Measurements from ENCODE around the gene KRTAP3-3.
"Not testable (repeated sequence)": the region's sequence is repeated elsewhere in the genome, so short reads cannot be mapped to it uniquely, and the experiment has no call there.

The KRTAP3-3 gene

GRCh38 chr17:40993839-40994238 lies at the start of gene KRTAP3-3:
Gene KRTAP3-3 (minus strand): TSS chr17:40994164. CDS start chr17:40994097, 67 bp downstream.
- Histone ChIP-seq H3K4me2 (ENCODE audit: low read depth, low read length, poor library complexity, severe bottlenecking) (no peak within 1 kb of the TSS), H3K9me3 (ENCODE audit: insufficient read depth, low read length) (no peaks in the 10 kb centered on the region), H3K4me3 (ENCODE audit: insufficient read depth, low read length, poor library complexity, severe bottlenecking) (no peak within 1 kb of the TSS), H3K79me2 (ENCODE audit: insufficient read depth, low read length) (no peaks in the 10 kb centered on the region), H3K27ac (ENCODE audit: low read depth, low read length) (no peak within 1 kb of the TSS), H3K9ac (ENCODE audit: low read length) (no peak within 1 kb of the TSS), H3F3A (ENCODE audit: insufficient read depth) (no peaks in the 10 kb centered on the region), H3K27me3 (ENCODE audit: low read length) (no peaks in the 10 kb centered on the region), H3K36me3 (ENCODE audit: low read length) (no peaks in the 10 kb centered on the region), H4K20me1 (ENCODE audit: low read depth, low read length) (no peaks in the 10 kb centered on the region), H3K9me2 (replicated peaks; ENCODE audit: insufficient read depth, low read length) (no peaks in the 10 kb centered on the region), H2AFZ (ENCODE audit: low read depth, low read length, severe bottlenecking) (no peak within 1 kb of the TSS)
- TF ChIP-seq CTCF (IDR thresholded peaks at IDR 0.05; ENCODE audit: insufficient read depth, low read length, poor library complexity, severe bottlenecking) (no peak), EZH2phosphoT487 (conservative IDR thresholded peaks at IDR 0.05; ENCODE audit: low read length) (no peak)

- H3K4me3 ChIP-seq (ENCODE audit: insufficient read depth, low read length, poor library complexity, severe bottlenecking), result no peak overlapping the region
- H3K79me2 ChIP-seq (ENCODE audit: insufficient read depth, low read length), result no peaks in the 10 kb centered on the region
- 0 out of 2 replicates have a peak, but pooled peaks cover 3% of the 10 kb centered on the region for H3K27me3 ChIP-seq (ENCODE audit: low read length)
- no peak overlapping the region for H3K4me2 ChIP-seq (ENCODE audit: low read depth, low read length, poor library complexity, severe bottlenecking)
- H3K27ac ChIP-seq (ENCODE audit: low read depth, low read length), result no peak overlapping the region
- no peak for TF ChIP-seq CTCF (IDR thresholded peaks at IDR 0.05; ENCODE audit: insufficient read depth, low read length, poor library complexity, severe bottlenecking)
- TF ChIP-seq EZH2phosphoT487 (conservative IDR thresholded peaks at IDR 0.05; ENCODE audit: low read length), result no peak
- no peaks in the 10 kb centered on the region for H3K9me2 ChIP-seq (replicated peaks; ENCODE audit: insufficient read depth, low read length)
- no peaks in the 10 kb centered on the region for H3F3A ChIP-seq (ENCODE audit: insufficient read depth)
- no peak overlapping the region for H3K9ac ChIP-seq (ENCODE audit: low read length)
- H3K9me3 ChIP-seq (ENCODE audit: insufficient read depth, low read length), result peaks cover 12% of the 10 kb centered on the region; the same call in 1 of the 2 replicates
- no peaks in the 10 kb centered on the region for H3K36me3 ChIP-seq (ENCODE audit: low read length)
- H4K20me1 ChIP-seq (ENCODE audit: low read depth, low read length), result no peaks in the 10 kb centered on the region
- no peak overlapping the region for H2AFZ ChIP-seq (ENCODE audit: low read depth, low read length, severe bottlenecking)
Measured at GRCh38 chr17:41042953-41043352, 49.0 kb upstream of the KRTAP3-3 start.

GRCh38 chr17:41040783-41041571 lies 47.0 kb upstream of the KRTAP3-3 start, which contains the start of gene KRTAP1-1:
Gene KRTAP1-1 (minus strand): TSS chr17:41041450. CDS start chr17:41041397, 53 bp downstream.
- not testable (repeated sequence) for H3K9me2 ChIP-seq (replicated peaks; ENCODE audit: insufficient read depth, low read length); H3K27ac ChIP-seq (ENCODE audit: low read depth, low read length); H3K36me3 ChIP-seq (ENCODE audit: low read length); H3K27me3 ChIP-seq (ENCODE audit: low read length); H3K9ac ChIP-seq (ENCODE audit: low read length); H2AFZ ChIP-seq (ENCODE audit: low read depth, low read length, severe bottlenecking); H3F3A ChIP-seq (ENCODE audit: insufficient read depth); H3K4me3 ChIP-seq (ENCODE audit: insufficient read depth, low read length, poor library complexity, severe bottlenecking); H4K20me1 ChIP-seq (ENCODE audit: low read depth, low read length); H3K79me2 ChIP-seq (ENCODE audit: insufficient read depth, low read length); H3K4me2 ChIP-seq (ENCODE audit: low read depth, low read length, poor library complexity, severe bottlenecking)
- H3K9me3 ChIP-seq (ENCODE audit: insufficient read depth, low read length), result peaks cover 12% of the 10 kb centered on the region; the same call in 1 of the 2 replicates

- H3K4me3 ChIP-seq (ENCODE audit: insufficient read depth, low read length, poor library complexity, severe bottlenecking), result no peak overlapping the region
- H3K9me3 ChIP-seq (ENCODE audit: insufficient read depth, low read length), result peaks cover 8% of the 10 kb centered on the region; the same call in 1 of the 2 replicates
- no peak for TF ChIP-seq EZH2phosphoT487 (conservative IDR thresholded peaks at IDR 0.05; ENCODE audit: low read length)
- TF ChIP-seq CTCF (IDR thresholded peaks at IDR 0.05; ENCODE audit: insufficient read depth, low read length, poor library complexity, severe bottlenecking), result no peak
- H3F3A ChIP-seq (ENCODE audit: insufficient read depth), result no peaks in the 10 kb centered on the region
- no peaks in the 10 kb centered on the region for H3K9me2 ChIP-seq (replicated peaks; ENCODE audit: insufficient read depth, low read length)
- no peaks in the 10 kb centered on the region for H3K79me2 ChIP-seq (ENCODE audit: insufficient read depth, low read length)
- H3K4me2 ChIP-seq (ENCODE audit: low read depth, low read length, poor library complexity, severe bottlenecking), result no peak overlapping the region
- H4K20me1 ChIP-seq (ENCODE audit: low read depth, low read length), result no peaks in the 10 kb centered on the region
- H2AFZ ChIP-seq (ENCODE audit: low read depth, low read length, severe bottlenecking), result no peak overlapping the region
- no peak overlapping the region for H3K9ac ChIP-seq (ENCODE audit: low read length)
- H3K27ac ChIP-seq (ENCODE audit: low read depth, low read length), result no peak overlapping the region
- no peaks in the 10 kb centered on the region for H3K36me3 ChIP-seq (ENCODE audit: low read length)
- 0 out of 2 replicates have a peak, but pooled peaks cover 3% of the 10 kb centered on the region for H3K27me3 ChIP-seq (ENCODE audit: low read length)
Measured at GRCh38 chr17:41037853-41038350, 43.9 kb upstream of the KRTAP3-3 start.

GRCh38 chr17:41034346-41034935 lies 40.5 kb upstream of the KRTAP3-3 start, which contains the start of gene KRTAP1-3:
Gene KRTAP1-3 (minus strand): TSS chr17:41034874. CDS start chr17:41034821, 53 bp downstream.
- not testable (repeated sequence) for H3F3A ChIP-seq (ENCODE audit: insufficient read depth); H3K9ac ChIP-seq (ENCODE audit: low read length); H3K27me3 ChIP-seq (ENCODE audit: low read length); H3K4me2 ChIP-seq (ENCODE audit: low read depth, low read length, poor library complexity, severe bottlenecking); H3K36me3 ChIP-seq (ENCODE audit: low read length); H3K9me2 ChIP-seq (replicated peaks; ENCODE audit: insufficient read depth, low read length); H3K9me3 ChIP-seq (ENCODE audit: insufficient read depth, low read length); H3K27ac ChIP-seq (ENCODE audit: low read depth, low read length); H3K79me2 ChIP-seq (ENCODE audit: insufficient read depth, low read length); H4K20me1 ChIP-seq (ENCODE audit: low read depth, low read length); H2AFZ ChIP-seq (ENCODE audit: low read depth, low read length, severe bottlenecking); H3K4me3 ChIP-seq (ENCODE audit: insufficient read depth, low read length, poor library complexity, severe bottlenecking)

All from SU-DHL-6 (cell line).